DMS114 treated with DMSO at 0.1 percent for 48 hours (cell line): ENCODE results near the gene NUTM2A.
"Not testable (repeated sequence)": the region's sequence is repeated elsewhere in the genome, so short reads cannot be mapped to it uniquely, and the experiment has no call there.

Experiments used
- DNase-seq: peaks from one replicate; lab custom pipeline; 2025; ENCODE audit not compliant: unreplicated experiment; lab: John Stamatoyannopoulos, UW

Gene NUTM2A

GRCh38 chr10:87242192-87242591 lies 16.9 kb downstream of the NUTM2A start:
- not testable (repeated sequence) for DNase-seq

DNA sequence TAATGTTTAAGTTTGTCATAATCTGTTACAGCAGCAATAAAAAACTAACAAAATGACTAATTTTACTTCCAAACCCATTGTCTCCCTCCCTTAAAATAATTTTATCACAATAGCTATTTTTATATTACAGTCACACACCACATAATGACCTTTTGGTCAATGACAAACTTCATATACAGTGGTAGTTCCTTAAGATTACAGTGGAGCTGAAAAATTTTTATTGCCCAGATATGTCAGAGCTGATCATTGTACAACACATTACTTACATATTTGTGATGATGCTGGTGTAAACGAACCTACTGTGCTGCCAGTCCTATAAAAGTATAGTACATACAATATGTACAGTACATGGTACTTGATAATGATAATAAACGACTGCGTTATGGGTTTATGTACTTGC lies 22.1 kb downstream of the NUTM2A start:
- DNase-seq = not testable (repeated sequence)

GRCh38 chr10:87248818-87249353 lies 23.6 kb downstream of the NUTM2A start:
- DNase-seq = not testable (repeated sequence)

- DNase-seq = not testable (repeated sequence)
Measured at GRCh38 chr10:87280749-87281392, 55.6 kb downstream of the NUTM2A start.
